K562 (cell line): ENCODE data around the gene MICAL2. TPM values are rescaled to one million over a fixed set of nuclear protein-coding genes. Genes with fewer than 3 reads are reported as not detected.

Experiments used
- ADNP ChIP-seq: fragments of 200-800 bp; sonication (Bioruptor generic); IDR thresholded peaks from 2 replicates; pipeline ENCODE4 v1.6.1; 2016; ENCODE audit warnings: missing genetic modification characterization, missing compliant biosample characterization
- ARHGAP35 ChIP-seq: fragments of 450-650 bp; IDR thresholded peaks from 2 replicates; pipeline ENCODE4 v1.6.1; 2018; ENCODE audit not compliant: partially characterized antibody
- CC2D1A ChIP-seq: fragments of 450-650 bp; IDR thresholded peaks from 2 replicates; pipeline ENCODE4 v1.6.1; 2017; ENCODE audit warnings: mild to moderate bottlenecking
- CSDE1 ChIP-seq, 2 experiments: fragments of 450-650 bp; IDR thresholded peaks; 2 replicates each; pipeline ENCODE4 v1.6.1; 2016; ENCODE audit warnings: mild to moderate bottlenecking in 1 of 2
- ETS2 ChIP-seq: IDR thresholded peaks from 2 replicates; pipeline ENCODE4 v1.6.1; 2016; ENCODE audit warnings: borderline replicate concordance, missing genetic modification characterization, mild to moderate bottlenecking, moderate library complexity, missing compliant biosample characterization; ENCODE audit not compliant: poor library complexity, severe bottlenecking
- FOXJ3 ChIP-seq: sonication (generic); formaldehyde crosslinking; IDR thresholded peaks from 2 replicates; pipeline ENCODE4 v1.4.0; 2020; ENCODE audit warnings: mild to moderate bottlenecking, missing genetic modification reagents
- FOXP1 ChIP-seq: sonication (generic); formaldehyde crosslinking; IDR thresholded peaks from 2 replicates; pipeline ENCODE4 v1.8.0; 2022; ENCODE audit warnings: mild to moderate bottlenecking, missing genetic modification reagents
- KAT2B ChIP-seq: IDR thresholded peaks from one replicate; pipeline ENCODE4 v1.6.1; 2012; ENCODE audit warnings: low read depth, mild to moderate bottlenecking, control low read depth, inconsistent platforms, low read length, moderate library complexity
- KLF13 ChIP-seq: fragments of 450-650 bp; IDR thresholded peaks from 2 replicates; pipeline ENCODE4 v1.6.1; 2016; ENCODE audit warnings: missing genetic modification characterization, low read depth, mild to moderate bottlenecking, missing compliant biosample characterization, moderate library complexity, borderline replicate concordance
- MAX ChIP-seq: sonication (generic); formaldehyde crosslinking; IDR thresholded peaks from 2 replicates; pipeline ENCODE4 v1.9.0; 2022; ENCODE audit warnings: mild to moderate bottlenecking, missing genetic modification reagents
- MEF2D ChIP-seq: conservative IDR thresholded peaks from 2 replicates; pipeline ENCODE4 v1.6.1; 2016; ENCODE audit warnings: low read depth, missing genetic modification characterization, missing compliant biosample characterization
- MTA1 ChIP-seq: fragments of 450-650 bp; IDR thresholded peaks from 2 replicates; pipeline ENCODE4 v1.6.1; 2017; ENCODE audit warnings: borderline replicate concordance
- NCOA4 ChIP-seq: fragments of 450-650 bp; IDR thresholded peaks from 2 replicates; pipeline ENCODE4 v1.6.1; 2018; ENCODE audit warnings: mild to moderate bottlenecking; ENCODE audit not compliant: partially characterized antibody
- NCOA6 ChIP-seq: fragments of 450-650 bp; IDR thresholded peaks from 2 replicates; pipeline ENCODE4 v1.6.1; 2017; ENCODE audit warnings: mild to moderate bottlenecking
- NFIC ChIP-seq: fragments of 450-650 bp; IDR thresholded peaks from 2 replicates; pipeline ENCODE4 v1.6.1; 2017; ENCODE audit warnings: mild to moderate bottlenecking, inconsistent platforms
- PHB2 ChIP-seq: fragments of 450-650 bp; IDR thresholded peaks from 2 replicates; pipeline ENCODE4 v1.6.1; 2017; ENCODE audit warnings: low read depth
- POLR2B ChIP-seq: fragments of 450-650 bp; IDR thresholded peaks from 2 replicates; pipeline ENCODE4 v1.6.1; 2018; ENCODE audit warnings: low read depth; ENCODE audit not compliant: partially characterized antibody
- RBFOX2 ChIP-seq: fragments of 200-400 bp; formaldehyde crosslinking; IDR thresholded peaks from 2 replicates; pipeline ENCODE4 v1.6.1; 2017; ENCODE audit warnings: low read depth, mild to moderate bottlenecking, low read length, moderate library complexity
- SUPT5H ChIP-seq: fragments of 450-650 bp; IDR thresholded peaks from 2 replicates; pipeline ENCODE4 v1.6.1; 2016
- THRAP3 ChIP-seq: fragments of 450-650 bp; IDR thresholded peaks from 2 replicates; pipeline ENCODE4 v1.6.1; 2016; ENCODE audit warnings: mild to moderate bottlenecking, inconsistent platforms, borderline replicate concordance
- TRIM25 ChIP-seq: fragments of 450-650 bp; IDR thresholded peaks from 2 replicates; pipeline ENCODE4 v1.7.0; 2016; ENCODE audit warnings: borderline replicate concordance
- ZBTB5 ChIP-seq: fragments of 450-650 bp; IDR thresholded peaks from 2 replicates; pipeline ENCODE4 v1.6.1; 2017; ENCODE audit warnings: antibody characterized with exemption
- ZBTB8A ChIP-seq: fragments of 450-650 bp; IDR thresholded peaks from 2 replicates; pipeline ENCODE4 v1.6.1; 2018; ENCODE audit warnings: mild to moderate bottlenecking, moderate library complexity; ENCODE audit not compliant: partially characterized antibody
- ZC3H8 ChIP-seq: fragments of 450-650 bp; IDR thresholded peaks from 2 replicates; pipeline ENCODE4 v1.6.1; 2017
- ZNF778 ChIP-seq: fragments of 450-650 bp; formaldehyde crosslinking; IDR thresholded peaks from 2 replicates; pipeline ENCODE4 v1.4.0; 2020; ENCODE audit warnings: mild to moderate bottlenecking, moderate library complexity
- ZNF79 ChIP-seq: fragments of 250-450 bp; sonication (Bioruptor Pico); IDR thresholded peaks from 2 replicates; pipeline ENCODE4 v1.4.0; 2020; ENCODE audit warnings: low read depth, mild to moderate bottlenecking, moderate library complexity
- polyA plus RNA-seq, 8 experiments: library from polyadenylated mRNA; depleted of rRNA in 4 of 8; stranded (reverse) in 5 of 8; unstranded in 3 of 8; fragments of >200 nt; fragmentation: Nextera tagmentation in 2 of 8; fragmentation: Illumina TruSeq in 1 of 8; extraction: Ambion mirVana in 2 of 8; extraction: Trizol in 1 of 8; gene quantifications; 2 replicates each; pipeline versions ENCODE4 v1.2.1 to v1.2.3, GENCODE V29; 2011 to 2014; ENCODE audit warnings: inconsistent platforms in 1 of 8, missing spikeins in 1 of 8
- total RNA-seq, 7 experiments: library from RNA; depleted of rRNA in 6 of 7; stranded (reverse); fragments of >200 nt in 6 of 7; fragmentation: Illumina TruSeq in 2 of 7; extraction: Trizol in 2 of 7; gene quantifications; 2 replicates each; pipeline versions ENCODE4 v1.2.1 to v1.2.3, GENCODE V29; 2011 to 2021; ENCODE audit warnings: low replicate concordance in 1 of 7

MICAL2 gene
- total and polyA plus RNA-seq, 9 of the 15 experiments (the other 6 are each of a cell fraction or from before 2014, with no cell fraction given): 4.7 to 64.2 (median 33.6) TPM

- peak; percentile 93; the same call in 1 of the 2 replicates for TF ChIP-seq TRIM25
- no peak for TF ChIP-seq RBFOX2
- peak; percentile 86 for TF ChIP-seq THRAP3
- TF ChIP-seq KLF13 (tag): no peak
- peak; percentile 84 for TF ChIP-seq NCOA4
- peak; percentile 51 for TF ChIP-seq POLR2B
- no peak for TF ChIP-seq ZBTB8A
- TF ChIP-seq ZNF79 (CRISPR knock-in tag): no peak
- TF ChIP-seq NCOA6: no peak
- peak; percentile 13; the same call in 1 of the 2 replicates for TF ChIP-seq ZBTB5
- TF ChIP-seq MTA1: 0 out of 2 replicates have a peak, but pooled peaks have one; percentile 12
- no peak for TF ChIP-seq ADNP (tag)
- no peak for TF ChIP-seq ETS2
- peak; percentile 66; the same call in 1 of the 2 replicates for TF ChIP-seq PHB2
- TF ChIP-seq ARHGAP35: peak; percentile 83
- peak in 1 of 2 experiments; percentile 83; a peak in 1 of 4 replicates for TF ChIP-seq CSDE1 (IDR thresholded peaks at IDR 0.05)
- peak; percentile 24; the same call in 1 of the 2 replicates for TF ChIP-seq SUPT5H
- TF ChIP-seq MAX: no peak
- no peak for TF ChIP-seq KAT2B
- no peak for TF ChIP-seq FOXP1
- TF ChIP-seq ZNF778 (CRISPR knock-in tag): no peak
- TF ChIP-seq MEF2D (tag): no peak
- TF ChIP-seq CC2D1A: peak; percentile 26; the same call in 1 of the 2 replicates
- TF ChIP-seq ZC3H8: 0 out of 2 replicates have a peak, but pooled peaks have one; percentile 50
- 0 out of 2 replicates have a peak, but pooled peaks have one; percentile 16 for TF ChIP-seq NFIC
- no peak for TF ChIP-seq FOXJ3 (CRISPR knock-in tag)
These were observed 57.7 kb downstream of the MICAL2 start (continued) for GRCh38 chr11:12168114-12168513.
